Activated T-helper 2 cell treated with anti-CD3 and anti-CD28 coated beads, Interferon-gamma antibody, Interleukin-2, Interleukin-4, amounts not matched to agents 10 μg/mL and 5 μg/mL and 100 μg/mL, durations not matched to agents 14 hours and 24 hours and 36 hours (primary cell): Measurements from ENCODE around the gene CCDC57. TPM values are rescaled to one million over a fixed set of nuclear protein-coding genes. Genes with fewer than 3 reads are reported as not detected.

Source experiments
- DNase-seq: peaks from one replicate; pipeline ENCODE4 v3.0.0; 2021; ENCODE audit warnings: low spot score
- H3K27ac Mint-ChIP-seq: one replicate; pipeline ENCODE4 v1.8.0; 2021; ENCODE audit warnings: mixed read lengths
- H3K27me3 Mint-ChIP-seq: one replicate; pipeline ENCODE4 v1.8.0; 2021; ENCODE audit warnings: low read depth, mixed read lengths
- H3K36me3 Mint-ChIP-seq: one replicate; pipeline ENCODE4 v1.8.0; 2021; ENCODE audit warnings: low read depth, mixed read lengths
- H3K4me1 Mint-ChIP-seq: one replicate; pipeline ENCODE4 v1.8.0; 2021; ENCODE audit warnings: low read depth, mixed read lengths
- H3K4me3 Mint-ChIP-seq: one replicate; pipeline ENCODE4 v1.8.0; 2021; ENCODE audit warnings: low read depth, mild to moderate bottlenecking, moderate library complexity, mixed read lengths
- H3K9me3 Mint-ChIP-seq: one replicate; pipeline ENCODE4 v1.8.0; 2021; ENCODE audit warnings: mixed read lengths
- intact Hi-C: fragments of 100-400 bp; cut with micrococcal nuclease; formaldehyde crosslinking; loops from one replicate; pipeline ENCODE4 v1.15.1; 2023
- total RNA-seq: library from RNA; stranded (reverse); gene quantifications from 2 replicates; pipeline ENCODE4 v1.2.3, GENCODE V29; 2022

Gene CCDC57
- total RNA-seq, 1 donor from 2014 or later = 51.7 TPM

DNA sequence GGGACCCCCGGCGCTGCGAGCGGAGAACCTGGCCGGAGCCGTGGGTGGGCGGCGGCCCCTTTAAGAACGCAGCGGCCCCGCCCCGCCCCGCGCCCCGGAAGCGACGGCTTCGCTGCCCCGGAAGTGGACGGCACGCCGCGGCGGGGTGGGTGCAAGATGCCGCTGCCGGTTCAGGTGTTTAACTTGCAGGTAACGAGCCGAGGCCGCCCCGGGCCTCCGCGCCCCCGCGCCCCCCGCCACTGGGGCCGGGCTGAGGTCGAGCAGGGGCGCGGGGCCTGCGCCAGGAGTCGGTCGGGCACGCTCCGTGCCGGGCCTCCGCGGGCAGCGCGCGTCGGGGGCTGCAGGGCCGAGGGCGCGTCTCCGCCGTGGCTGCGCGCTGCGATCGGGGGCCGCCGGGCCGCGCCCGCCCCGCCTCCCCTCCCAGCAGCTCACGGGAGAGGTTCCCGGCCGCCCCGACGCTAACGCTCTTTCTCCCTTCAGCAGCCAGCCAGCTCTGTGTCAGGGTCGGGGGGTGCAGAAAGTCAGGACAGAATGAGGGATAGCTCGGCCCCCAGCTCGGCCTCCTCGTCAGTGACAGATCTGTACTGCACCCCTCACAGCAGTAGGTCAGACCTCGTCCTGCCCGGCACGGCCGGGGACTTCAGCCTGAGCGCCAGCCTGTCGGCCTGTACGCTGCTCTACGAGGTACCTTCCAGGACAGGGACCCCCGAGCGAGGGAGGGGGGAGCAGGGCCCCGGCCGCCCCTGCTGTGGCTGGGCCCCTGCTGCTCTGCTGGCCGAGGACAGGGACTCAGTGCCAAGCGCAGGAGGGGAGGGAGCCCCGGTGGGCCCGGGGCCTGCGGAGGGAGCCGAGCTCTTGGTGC, 160.6 kb downstream of the CCDC57 start, which contains the start of the genes GPS1 and RFNG:
Gene GPS1 (plus strand): TSS at position 123 of the 862 bp plus-strand sequence. CDS start 34 bp downstream, at position 157.
Gene RFNG (minus strand): TSS at position 36 of the 862 bp plus-strand sequence. CDS start 45 bp downstream, outside the sequence.
- peak within 1 kb of the TSS; percentile 76 for H3K27ac Mint-ChIP-seq
- H3K4me1 Mint-ChIP-seq = peaks cover 7% of the 10 kb centered on the region
- DNase-seq = peak; percentile 73
- no peaks in the 10 kb centered on the region for H3K27me3 Mint-ChIP-seq
- intact Hi-C loops = no loop called here
- H3K36me3 Mint-ChIP-seq = peaks cover 10% of the 10 kb centered on the region
- H3K4me3 Mint-ChIP-seq = peak within 1 kb of the TSS; percentile 87
- H3K9me3 Mint-ChIP-seq = no peaks in the 10 kb centered on the region

Other genes with a start within 250 kb of the CCDC57 start
- gene ASPSCR1, start 235.2 kb downstream of the CCDC57 start, total RNA-seq = 32.9 and 33.8 TPM in 2 replicates
- gene CENPX, start 190.0 kb downstream of the CCDC57 start, total RNA-seq = 88.3 and 91.9 TPM in 2 replicates
- gene LRRC45, start 189.5 kb downstream of the CCDC57 start, total RNA-seq = 32.3 and 33.4 TPM in 2 replicates
- 15.4 and 18.4 TPM in 2 replicates for gene RAC3, start 181.2 kb downstream of the CCDC57 start, total RNA-seq
- 138 and 145 TPM in 2 replicates for gene DCXR, start 175.1 kb downstream of the CCDC57 start, total RNA-seq
- 21.8 and 21.9 TPM in 2 replicates for gene RFNG, start 161.0 kb downstream of the CCDC57 start, total RNA-seq
- gene GPS1, start 160.9 kb downstream of the CCDC57 start, total RNA-seq = 103 TPM in 2 replicates
- gene DUS1L, start 147.0 kb downstream of the CCDC57 start, total RNA-seq = 154 and 179 TPM in 2 replicates
- gene FASN, start 114.6 kb downstream of the CCDC57 start, total RNA-seq = 387 and 409 TPM in 2 replicates
- 187 and 200 TPM in 2 replicates for gene SLC16A3, start 16.2 kb upstream of the CCDC57 start, total RNA-seq
- 139 and 151 TPM in 2 replicates for gene CSNK1D, start 60.9 kb upstream of the CCDC57 start, total RNA-seq
- gene CD7, start 104.8 kb upstream of the CCDC57 start, total RNA-seq = 345 and 351 TPM in 2 replicates
- gene SECTM1, start 120.9 kb upstream of the CCDC57 start, total RNA-seq = 2.7 and 3.7 TPM in 2 replicates
- not detected in 2 replicates for gene TEX19, start 146.4 kb upstream of the CCDC57 start, total RNA-seq
- gene UTS2R, start 158.9 kb upstream of the CCDC57 start, total RNA-seq = 0.18 TPM in 1 of 2 replicates, not detected in the other
- gene HEXD, start 205.5 kb upstream of the CCDC57 start, total RNA-seq = 36.6 and 36.7 TPM in 2 replicates
- gene OGFOD3, start 205.7 kb upstream of the CCDC57 start, total RNA-seq = 29.1 and 30.5 TPM in 2 replicates
- 252 and 265 TPM in 2 replicates for gene CYBC1, start 237.9 kb upstream of the CCDC57 start, total RNA-seq
- 114 and 123 TPM in 2 replicates for gene NARF, start 245.9 kb upstream of the CCDC57 start, total RNA-seq